WTC11 (cell line): ENCODE results near the gene MEGF10. TPM values are rescaled to one million over a fixed set of nuclear protein-coding genes. Genes with fewer than 3 reads are reported as not detected.
"Not testable (repeated sequence)": the region's sequence is repeated elsewhere in the genome, so short reads cannot be mapped to it uniquely, and the experiment has no call there.

ENCODE experiments used
- ATAC-seq: fragments of 200-7000 bp; cut with Tn5 transposase; 2 replicates; pipeline ENCODE4 v1.10.0; 2021; ENCODE audit warnings: mild to moderate bottlenecking, moderate library complexity
- CTCF ChIA-PET: fragments of 300-600 bp; sonication (Branson Sonifier 250); formaldehyde crosslinking; loops from one replicate; lab custom pipeline; 2021; ENCODE audit warnings: antibody characterized with exemption; lab: Charles Lee
- POLR2A ChIA-PET: fragments of 350-600 bp; sonication (Branson Sonifier 250); formaldehyde crosslinking; loops from one replicate; lab custom pipeline; 2021; ENCODE audit warnings: antibody characterized with exemption; lab: Charles Lee
- DNase-seq: peaks from one replicate; pipeline ENCODE4 v3.0.0; 2021; ENCODE audit warnings: low spot score
- H3K27ac Mint-ChIP-seq: 2 replicates; pipeline ENCODE4 v1.8.0; 2021; ENCODE audit warnings: mixed read lengths
- H3K27me3 Mint-ChIP-seq: 2 replicates; pipeline ENCODE4 v1.8.0; 2021; ENCODE audit warnings: low read depth, mild to moderate bottlenecking, moderate library complexity, mixed read lengths
- H3K36me3 Mint-ChIP-seq: 2 replicates; pipeline ENCODE4 v1.8.0; 2021; ENCODE audit warnings: mixed read lengths
- H3K4me1 Mint-ChIP-seq: 2 replicates; pipeline ENCODE4 v1.8.0; 2022; ENCODE audit warnings: mixed read lengths
- H3K4me3 Mint-ChIP-seq: 2 replicates; pipeline ENCODE4 v1.8.0; 2021; ENCODE audit warnings: mild to moderate bottlenecking, moderate library complexity, mixed read lengths
- H3K9me3 Mint-ChIP-seq: 2 replicates; pipeline ENCODE4 v1.8.0; 2021; ENCODE audit warnings: mixed read lengths
- ELF4 ChIP-seq: sonication (generic); formaldehyde crosslinking; IDR thresholded peaks from 2 replicates; pipeline ENCODE4 v1.8.1; 2022; ENCODE audit warnings: low read depth, mild to moderate bottlenecking, moderate library complexity, missing genetic modification reagents
- EMX1 ChIP-seq: fragments of 250-450 bp; sonication (Bioruptor Pico); IDR thresholded peaks from 2 replicates; pipeline ENCODE4 v1.8.0; 2021; ENCODE audit warnings: mild to moderate bottlenecking
- ETV6 ChIP-seq: sonication (generic); formaldehyde crosslinking; IDR thresholded peaks from 2 replicates; pipeline ENCODE4 v1.8.1; 2022; ENCODE audit warnings: mild to moderate bottlenecking, missing genetic modification reagents
- GTF2I ChIP-seq: fragments of 250-450 bp; sonication (Bioruptor Pico); conservative IDR thresholded peaks from 2 replicates; pipeline ENCODE4 v1.4.0; 2021; ENCODE audit warnings: mild to moderate bottlenecking
- IRF2 ChIP-seq: sonication (generic); formaldehyde crosslinking; IDR thresholded peaks from 2 replicates; pipeline ENCODE4 v1.8.0; 2022; ENCODE audit warnings: low read depth, missing genetic modification reagents, borderline replicate concordance
- MAX ChIP-seq: sonication (generic); formaldehyde crosslinking; IDR thresholded peaks from 2 replicates; pipeline ENCODE4 v1.8.0; 2022; ENCODE audit warnings: mild to moderate bottlenecking, missing genetic modification reagents
- PRDM15 ChIP-seq: sonication (generic); formaldehyde crosslinking; IDR thresholded peaks from 2 replicates; pipeline ENCODE4 v1.8.0; 2022; ENCODE audit warnings: missing genetic modification reagents
- TCF7 ChIP-seq: sonication (generic); formaldehyde crosslinking; IDR thresholded peaks from 2 replicates; pipeline ENCODE4 v1.8.0; 2022; ENCODE audit warnings: mild to moderate bottlenecking, low read depth, missing genetic modification reagents, moderate library complexity
- ZNF138 ChIP-seq: sonication (generic); formaldehyde crosslinking; conservative IDR thresholded peaks from 2 replicates; pipeline ENCODE4 v1.8.1; 2022; ENCODE audit warnings: mild to moderate bottlenecking, moderate library complexity, missing genetic modification reagents
- ZNF671 ChIP-seq: fragments of 250-450 bp; sonication (Bioruptor Pico); IDR thresholded peaks from 2 replicates; pipeline ENCODE4 v1.8.0; 2021; ENCODE audit warnings: mild to moderate bottlenecking
- ZSCAN18 ChIP-seq: fragments of 250-450 bp; sonication (Bioruptor Pico); IDR thresholded peaks from 2 replicates; pipeline ENCODE4 v2.1.2; 2022; ENCODE audit warnings: mild to moderate bottlenecking, moderate library complexity
- total RNA-seq: library from RNA; stranded (reverse); gene quantifications from 3 replicates; pipeline ENCODE4 v1.2.3, GENCODE V29; 2021

Gene MEGF10
- total RNA-seq, 1 experiment from 2014 or later, result 24.5 TPM

GRCh38 chr5:127317385-127317784, 26.8 kb downstream of the MEGF10 start:
- H3K27ac Mint-ChIP-seq, H3K9me3 Mint-ChIP-seq, DNase-seq, H3K36me3 Mint-ChIP-seq, H3K27me3 Mint-ChIP-seq, POLR2A ChIA-PET, CTCF ChIA-PET, ATAC-seq, H3K4me3 Mint-ChIP-seq: not testable (repeated sequence)
- H3K4me1 Mint-ChIP-seq, result peaks cover 35% of the 10 kb centered on the region

- Mint-ChIP-seq H3K27ac (peak overlapping the region; percentile 85), H3K4me1 (peaks cover 48% of the 10 kb centered on the region), H3K36me3 (no peaks in the 10 kb centered on the region), H3K27me3 (no peaks in the 10 kb centered on the region), H3K4me3 (no peak overlapping the region), H3K9me3 (0 out of 2 replicates have a peak, but pooled peaks cover 3% of the 10 kb centered on the region)
- peak; percentile 57 for ATAC-seq
- ChIA-PET POLR2A (no interaction called here), CTCF (no interaction called here)
- no peak for TF ChIP-seq ELF4
- TF ChIP-seq ETV6, result peak; percentile 64; the same call in 1 of the 2 replicates
- no peak for DNase-seq
Observed at GRCh38 chr5:127320032-127320965, 29.7 kb downstream of the MEGF10 start.

- H3K4me1 Mint-ChIP-seq, result peaks cover 57% of the 10 kb centered on the region
- TF ChIP-seq GTF2I (CRISPR knock-in tag) (no peak), ZNF138 (CRISPR knock-in tag) (no peak), ZNF671 (no peak), ZSCAN18 (CRISPR knock-in tag) (no peak), PRDM15 (CRISPR knock-in tag) (no peak), EMX1 (CRISPR knock-in tag) (no peak), MAX (no peak), IRF2 (no peak)
- H3K27me3 Mint-ChIP-seq, result no peaks in the 10 kb centered on the region
- no peak overlapping the region for H3K27ac Mint-ChIP-seq
- no peak overlapping the region for H3K4me3 Mint-ChIP-seq
- POLR2A ChIA-PET, result no interaction called here
- DNase-seq (no peak), ATAC-seq (no peak)
- 0 out of 2 replicates have a peak, but pooled peaks cover 3% of the 10 kb centered on the region for H3K9me3 Mint-ChIP-seq
- H3K36me3 Mint-ChIP-seq, result no peaks in the 10 kb centered on the region
- CTCF ChIA-PET, result no interaction called here
Observed at GRCh38 chr5:127321465-127321864, 30.9 kb downstream of the MEGF10 start.

GRCh38 chr5:127322403-127322802, 31.8 kb downstream of the MEGF10 start:
- H3K27me3 Mint-ChIP-seq, result no peaks in the 10 kb centered on the region
- H3K36me3 Mint-ChIP-seq, result no peaks in the 10 kb centered on the region

More at GRCh38 chr5:127322403-127322802, 31.8 kb downstream of the MEGF10 start:
- no peak for DNase-seq
- no peak for TF ChIP-seq TCF7
- ChIA-PET CTCF (no interaction called here), POLR2A (no interaction called here)
- Mint-ChIP-seq H3K9me3 (no peaks in the 10 kb centered on the region), H3K4me3 (no peak overlapping the region), H3K27ac (peak overlapping the region; percentile 9), H3K4me1 (peaks cover 66% of the 10 kb centered on the region)
- ATAC-seq, result no peak
